Measurements from ENCODE around the gene PADI1.

DNA sequence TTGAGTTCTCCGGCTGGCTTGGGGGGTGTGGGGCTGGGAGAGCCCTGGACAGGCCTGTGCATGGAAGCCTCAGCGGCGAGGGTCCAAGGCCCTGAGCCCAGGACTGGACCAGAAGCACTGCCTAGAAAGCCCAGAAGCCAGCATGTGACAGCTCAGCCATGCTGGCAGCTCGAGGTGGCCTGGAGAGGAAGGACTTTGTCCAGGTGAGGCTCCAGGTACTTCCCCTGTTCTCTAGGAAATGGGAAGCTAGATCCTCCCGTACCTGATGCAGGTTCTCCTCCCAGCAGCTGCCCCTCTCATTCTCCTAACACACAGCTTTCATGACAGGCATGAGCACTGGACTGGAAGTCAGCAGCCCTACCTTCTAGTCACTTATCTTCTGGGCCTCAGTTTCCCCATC is 50.4 kb downstream of the PADI1 start:
- TF ChIP-seq, protein P1, sequence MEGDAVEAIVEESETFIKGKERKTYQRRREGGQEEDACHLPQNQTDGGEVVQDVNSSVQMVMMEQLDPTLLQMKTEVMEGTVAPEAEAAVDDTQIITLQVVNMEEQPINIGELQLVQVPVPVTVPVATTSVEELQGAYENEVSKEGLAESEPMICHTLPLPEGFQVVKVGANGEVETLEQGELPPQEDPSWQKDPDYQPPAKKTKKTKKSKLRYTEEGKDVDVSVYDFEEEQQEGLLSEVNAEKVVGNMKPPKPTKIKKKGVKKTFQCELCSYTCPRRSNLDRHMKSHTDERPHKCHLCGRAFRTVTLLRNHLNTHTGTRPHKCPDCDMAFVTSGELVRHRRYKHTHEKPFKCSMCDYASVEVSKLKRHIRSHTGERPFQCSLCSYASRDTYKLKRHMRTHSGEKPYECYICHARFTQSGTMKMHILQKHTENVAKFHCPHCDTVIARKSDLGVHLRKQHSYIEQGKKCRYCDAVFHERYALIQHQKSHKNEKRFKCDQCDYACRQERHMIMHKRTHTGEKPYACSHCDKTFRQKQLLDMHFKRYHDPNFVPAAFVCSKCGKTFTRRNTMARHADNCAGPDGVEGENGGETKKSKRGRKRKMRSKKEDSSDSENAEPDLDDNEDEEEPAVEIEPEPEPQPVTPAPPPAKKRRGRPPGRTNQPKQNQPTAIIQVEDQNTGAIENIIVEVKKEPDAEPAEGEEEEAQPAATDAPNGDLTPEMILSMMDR (IDR thresholded peaks at IDR 0.05), result no peak
- no peak for TF ChIP-seq POLR2AphosphoS5 (IDR thresholded peaks at IDR 0.05)
